ENCODE measurements around the gene HCRTR1.

- TF ChIP-seq CTCF (conservative IDR thresholded peaks at IDR 0.05 in 1 of 2, IDR thresholded peaks at IDR 0.05 in 1 of 2; ENCODE audit: extremely low read depth in 1 of 2, insufficient read depth in 1 of 2, low read depth in 1 of 2, low read length in 2 of 2) (no peak), EZH2 (IDR thresholded peaks at IDR 0.05; ENCODE audit: borderline replicate concordance, low read length) (no peak)
Observed at GRCh38 chr1:31621847-31622730, 4.6 kb downstream of the HCRTR1 start.
